HEK293 (cell line): ENCODE measurements around the gene FLOT2.
A peak's percentile ranks its signal among the peaks of the same experiment; 100 is the strongest.

Experiments used
- ATF2 ChIP-seq: fragments of 450-650 bp; formaldehyde crosslinking; IDR thresholded peaks from 2 replicates; pipeline ENCODE4 v1.5.1; 2016; ENCODE audit warnings: missing biosample characterization, missing genetic modification characterization, low read depth
- BCL11A ChIP-seq: fragments of 450-650 bp; formaldehyde crosslinking; IDR thresholded peaks from 2 replicates; pipeline ENCODE4 v1.5.1; 2016; ENCODE audit warnings: low read depth, missing biosample characterization, missing genetic modification characterization
- BCL11B ChIP-seq: fragments of 450-650 bp; formaldehyde crosslinking; IDR thresholded peaks from 2 replicates; pipeline ENCODE4 v1.5.1; 2016; ENCODE audit warnings: low read depth, missing biosample characterization, missing genetic modification characterization
- MYNN ChIP-seq: fragments of 450-650 bp; formaldehyde crosslinking; IDR thresholded peaks from 2 replicates; pipeline ENCODE4 v1.5.1; 2016; ENCODE audit warnings: missing biosample characterization, missing genetic modification characterization, borderline replicate concordance
- OSR2 ChIP-seq: fragments of 450-650 bp; formaldehyde crosslinking; IDR thresholded peaks from 2 replicates; pipeline ENCODE4 v1.5.1; 2016; ENCODE audit warnings: missing biosample characterization, missing genetic modification characterization
- OVOL3 ChIP-seq: fragments of 450-650 bp; formaldehyde crosslinking; IDR thresholded peaks from 2 replicates; pipeline ENCODE4 v1.5.1; 2016; ENCODE audit warnings: missing biosample characterization, missing genetic modification characterization
- ZFHX2 ChIP-seq: fragments of 450-650 bp; formaldehyde crosslinking; conservative IDR thresholded peaks from 2 replicates; pipeline ENCODE4 v1.5.1; 2016; ENCODE audit warnings: missing biosample characterization, missing genetic modification characterization
- ZIC2 ChIP-seq: fragments of 450-650 bp; formaldehyde crosslinking; IDR thresholded peaks from 2 replicates; pipeline ENCODE4 v1.5.1; 2016; ENCODE audit warnings: missing biosample characterization, missing genetic modification characterization
- ZNF16 ChIP-seq: fragments of 450-650 bp; formaldehyde crosslinking; IDR thresholded peaks from 2 replicates; pipeline ENCODE4 v1.5.1; 2016; ENCODE audit warnings: low read depth, missing biosample characterization, missing genetic modification characterization
- ZNF19 ChIP-seq: fragments of 450-650 bp; formaldehyde crosslinking; IDR thresholded peaks from 2 replicates; pipeline ENCODE4; 2016; ENCODE audit warnings: missing biosample characterization, missing genetic modification characterization, low read depth
- ZNF311 ChIP-seq: fragments of 450-650 bp; formaldehyde crosslinking; IDR thresholded peaks from 2 replicates; pipeline ENCODE4 v1.5.1; 2017; ENCODE audit warnings: missing biosample characterization, missing genetic modification characterization, borderline replicate concordance
- ZNF473 ChIP-seq: fragments of 450-650 bp; formaldehyde crosslinking; IDR thresholded peaks from 2 replicates; pipeline ENCODE4 v1.5.1; 2017; ENCODE audit warnings: missing biosample characterization, missing genetic modification characterization
- ZNF488 ChIP-seq: fragments of 450-650 bp; formaldehyde crosslinking; IDR thresholded peaks from 2 replicates; pipeline ENCODE4 v1.5.1; 2016; ENCODE audit warnings: missing biosample characterization, missing genetic modification characterization
- ZNF544 ChIP-seq: fragments of 450-650 bp; formaldehyde crosslinking; IDR thresholded peaks from 2 replicates; pipeline ENCODE4 v1.5.0; 2017; ENCODE audit warnings: missing biosample characterization, missing genetic modification characterization
- ZNF561 ChIP-seq: fragments of 450-650 bp; IDR thresholded peaks from 2 replicates; pipeline ENCODE4 v1.5.1; 2018; ENCODE audit warnings: missing biosample characterization, missing genetic modification characterization, borderline replicate concordance
- ZNF623 ChIP-seq: fragments of 450-650 bp; formaldehyde crosslinking; IDR thresholded peaks from 2 replicates; pipeline ENCODE4 v1.5.1; 2016; ENCODE audit warnings: missing biosample characterization, missing genetic modification characterization
- ZNF624 ChIP-seq: fragments of 450-650 bp; formaldehyde crosslinking; IDR thresholded peaks from 2 replicates; pipeline ENCODE4 v1.5.1; 2017; ENCODE audit warnings: missing biosample characterization, missing genetic modification characterization
- ZNF629 ChIP-seq: fragments of 450-650 bp; formaldehyde crosslinking; IDR thresholded peaks from 2 replicates; pipeline ENCODE4 v1.5.1; 2017; ENCODE audit warnings: missing biosample characterization, missing genetic modification characterization
- ZNF707 ChIP-seq: fragments of 450-650 bp; formaldehyde crosslinking; IDR thresholded peaks from 2 replicates; pipeline ENCODE4 v1.5.1; 2016; ENCODE audit warnings: missing biosample characterization, missing genetic modification characterization
- ZNF76 ChIP-seq: fragments of 450-650 bp; formaldehyde crosslinking; IDR thresholded peaks from 2 replicates; pipeline ENCODE4; 2016; ENCODE audit warnings: low read depth, missing biosample characterization, missing genetic modification characterization, borderline replicate concordance
- ZNF830 ChIP-seq: fragments of 450-650 bp; IDR thresholded peaks from 2 replicates; pipeline ENCODE4 v1.5.0; 2018; ENCODE audit warnings: missing biosample characterization, missing genetic modification characterization, low read depth, mild to moderate bottlenecking, moderate library complexity
- ZSCAN4 ChIP-seq: fragments of 450-650 bp; formaldehyde crosslinking; IDR thresholded peaks from 2 replicates; pipeline ENCODE4 v1.5.1; 2017; ENCODE audit warnings: missing biosample characterization, missing genetic modification characterization
- TF ChIP-seq, protein P1 (sequence below): fragments of 450-650 bp; IDR thresholded peaks from 2 replicates; pipeline ENCODE4 v1.5.1; 2018; ENCODE audit warnings: missing biosample characterization, missing genetic modification characterization
- TF ChIP-seq, protein P2 (sequence below): fragments of 450-650 bp; formaldehyde crosslinking; IDR thresholded peaks from 2 replicates; pipeline ENCODE4 v1.5.1; 2016; ENCODE audit warnings: missing biosample characterization, missing genetic modification characterization
- TF ChIP-seq, protein P3 (sequence below): fragments of 450-650 bp; formaldehyde crosslinking; conservative IDR thresholded peaks from 2 replicates; pipeline ENCODE4 v1.5.1; 2016; ENCODE audit warnings: low read depth, missing biosample characterization, missing genetic modification characterization

The FLOT2 gene

GRCh38 chr17:28842282-28843012 is 55.1 kb downstream of the FLOT2 start, which contains the start of gene FAM222B (continued):
- TF ChIP-seq ZNF629 (tag by site-specific recombination) (peak; percentile 15; the same call in 1 of the 2 replicates), ZNF76 (tag by site-specific recombination) (peak; percentile 80), ZNF830 (tag by site-specific recombination) (no peak), OVOL3 (tag by site-specific recombination) (peak; percentile 35; the same call in 1 of the 2 replicates), ZNF624 (tag by site-specific recombination) (0 out of 2 replicates have a peak, but pooled peaks have one; percentile 42), ZNF19 (tag by site-specific recombination) (no peak), ATF2 (tag by site-specific recombination) (no peak), ZFHX2 (peak; percentile 98), ZNF16 (tag by site-specific recombination) (no peak), BCL11A (tag by site-specific recombination) (0 out of 2 replicates have a peak, but pooled peaks have one; percentile 65), ZSCAN4 (tag by site-specific recombination) (peak; percentile 44; the same call in 1 of the 2 replicates), OSR2 (tag by site-specific recombination) (no peak), BCL11B (tag by site-specific recombination) (peak; percentile 45; the same call in 1 of the 2 replicates), ZNF311 (tag by site-specific recombination) (no peak), ZIC2 (tag by site-specific recombination) (0 out of 2 replicates have a peak, but pooled peaks have one; percentile 25), MYNN (no peak), ZNF488 (tag by site-specific recombination) (no peak), ZNF707 (no peak), ZNF473 (no peak), ZNF544 (tag by site-specific recombination) (no peak), ZNF561 (tag by site-specific recombination) (peak; percentile 40; the same call in 1 of the 2 replicates), ZNF623 (tag by site-specific recombination) (peak; percentile 29)
- TF ChIP-seq, protein P1, sequence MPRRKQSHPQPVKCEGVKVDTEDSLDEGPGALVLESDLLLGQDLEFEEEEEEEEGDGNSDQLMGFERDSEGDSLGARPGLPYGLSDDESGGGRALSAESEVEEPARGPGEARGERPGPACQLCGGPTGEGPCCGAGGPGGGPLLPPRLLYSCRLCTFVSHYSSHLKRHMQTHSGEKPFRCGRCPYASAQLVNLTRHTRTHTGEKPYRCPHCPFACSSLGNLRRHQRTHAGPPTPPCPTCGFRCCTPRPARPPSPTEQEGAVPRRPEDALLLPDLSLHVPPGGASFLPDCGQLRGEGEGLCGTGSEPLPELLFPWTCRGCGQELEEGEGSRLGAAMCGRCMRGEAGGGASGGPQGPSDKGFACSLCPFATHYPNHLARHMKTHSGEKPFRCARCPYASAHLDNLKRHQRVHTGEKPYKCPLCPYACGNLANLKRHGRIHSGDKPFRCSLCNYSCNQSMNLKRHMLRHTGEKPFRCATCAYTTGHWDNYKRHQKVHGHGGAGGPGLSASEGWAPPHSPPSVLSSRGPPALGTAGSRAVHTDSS (tag by site-specific recombination), result peak; percentile 57; the same call in 1 of the 2 replicates
- TF ChIP-seq, protein P2, sequence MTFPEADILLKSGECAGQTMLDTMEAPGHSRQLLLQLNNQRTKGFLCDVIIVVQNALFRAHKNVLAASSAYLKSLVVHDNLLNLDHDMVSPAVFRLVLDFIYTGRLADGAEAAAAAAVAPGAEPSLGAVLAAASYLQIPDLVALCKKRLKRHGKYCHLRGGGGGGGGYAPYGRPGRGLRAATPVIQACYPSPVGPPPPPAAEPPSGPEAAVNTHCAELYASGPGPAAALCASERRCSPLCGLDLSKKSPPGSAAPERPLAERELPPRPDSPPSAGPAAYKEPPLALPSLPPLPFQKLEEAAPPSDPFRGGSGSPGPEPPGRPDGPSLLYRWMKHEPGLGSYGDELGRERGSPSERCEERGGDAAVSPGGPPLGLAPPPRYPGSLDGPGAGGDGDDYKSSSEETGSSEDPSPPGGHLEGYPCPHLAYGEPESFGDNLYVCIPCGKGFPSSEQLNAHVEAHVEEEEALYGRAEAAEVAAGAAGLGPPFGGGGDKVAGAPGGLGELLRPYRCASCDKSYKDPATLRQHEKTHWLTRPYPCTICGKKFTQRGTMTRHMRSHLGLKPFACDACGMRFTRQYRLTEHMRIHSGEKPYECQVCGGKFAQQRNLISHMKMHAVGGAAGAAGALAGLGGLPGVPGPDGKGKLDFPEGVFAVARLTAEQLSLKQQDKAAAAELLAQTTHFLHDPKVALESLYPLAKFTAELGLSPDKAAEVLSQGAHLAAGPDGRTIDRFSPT (tag by site-specific recombination), result peak; percentile 80
- TF ChIP-seq, protein P3, sequence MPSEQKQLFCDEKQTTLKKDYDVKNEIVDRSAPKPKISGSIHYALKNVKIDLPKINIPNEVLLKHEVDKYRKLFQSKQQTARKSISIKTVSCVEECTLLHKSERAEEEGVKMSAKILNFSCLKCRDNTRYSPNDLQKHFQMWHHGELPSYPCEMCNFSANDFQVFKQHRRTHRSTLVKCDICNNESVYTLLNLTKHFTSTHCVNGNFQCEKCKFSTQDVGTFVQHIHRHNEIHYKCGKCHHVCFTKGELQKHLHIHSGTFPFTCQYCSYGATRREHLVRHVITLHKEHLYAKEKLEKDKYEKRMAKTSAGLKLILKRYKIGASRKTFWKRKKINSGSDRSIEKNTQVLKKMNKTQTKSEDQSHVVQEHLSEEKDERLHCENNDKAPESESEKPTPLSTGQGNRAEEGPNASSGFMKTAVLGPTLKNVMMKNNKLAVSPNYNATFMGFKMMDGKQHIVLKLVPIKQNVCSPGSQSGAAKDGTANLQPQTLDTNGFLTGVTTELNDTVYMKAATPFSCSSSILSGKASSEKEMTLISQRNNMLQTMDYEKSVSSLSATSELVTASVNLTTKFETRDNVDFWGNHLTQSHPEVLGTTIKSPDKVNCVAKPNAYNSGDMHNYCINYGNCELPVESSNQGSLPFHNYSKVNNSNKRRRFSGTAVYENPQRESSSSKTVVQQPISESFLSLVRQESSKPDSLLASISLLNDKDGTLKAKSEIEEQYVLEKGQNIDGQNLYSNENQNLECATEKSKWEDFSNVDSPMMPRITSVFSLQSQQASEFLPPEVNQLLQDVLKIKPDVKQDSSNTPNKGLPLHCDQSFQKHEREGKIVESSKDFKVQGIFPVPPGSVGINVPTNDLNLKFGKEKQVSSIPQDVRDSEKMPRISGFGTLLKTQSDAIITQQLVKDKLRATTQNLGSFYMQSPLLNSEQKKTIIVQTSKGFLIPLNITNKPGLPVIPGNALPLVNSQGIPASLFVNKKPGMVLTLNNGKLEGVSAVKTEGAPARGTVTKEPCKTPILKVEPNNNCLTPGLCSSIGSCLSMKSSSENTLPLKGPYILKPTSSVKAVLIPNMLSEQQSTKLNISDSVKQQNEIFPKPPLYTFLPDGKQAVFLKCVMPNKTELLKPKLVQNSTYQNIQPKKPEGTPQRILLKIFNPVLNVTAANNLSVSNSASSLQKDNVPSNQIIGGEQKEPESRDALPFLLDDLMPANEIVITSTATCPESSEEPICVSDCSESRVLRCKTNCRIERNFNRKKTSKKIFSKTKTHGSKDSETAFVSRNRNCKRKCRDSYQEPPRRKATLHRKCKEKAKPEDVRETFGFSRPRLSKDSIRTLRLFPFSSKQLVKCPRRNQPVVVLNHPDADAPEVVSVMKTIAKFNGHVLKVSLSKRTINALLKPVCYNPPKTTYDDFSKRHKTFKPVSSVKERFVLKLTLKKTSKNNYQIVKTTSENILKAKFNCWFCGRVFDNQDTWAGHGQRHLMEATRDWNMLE (tag by site-specific recombination), result no peak
